Lower leg skin (tissue), 4 donors: ENCODE measurements around the gene ERC2. TPM values are rescaled to one million over a fixed set of nuclear protein-coding genes. Genes with fewer than 3 reads are reported as not detected.

ENCODE experiments used
- DNase-seq, 2 donors: peaks; one replicate each; pipeline ENCODE4 v3.0.0-alpha.2; 2019; ENCODE audit warnings: low spot score in 2 of 2
- H3K4me3 ChIP-seq: fragments of 200-600 bp; sonication (generic); 2 replicates; pipeline ENCODE4 v1.5.1; 2017; ENCODE audit warnings: mild to moderate bottlenecking, low read depth; ENCODE audit not compliant: poor library complexity, severe bottlenecking
- POLR2A ChIP-seq, 2 donors: fragments of 450-650 bp; IDR thresholded peaks; one replicate each; pipeline ENCODE4 v1.6.1; 2016 to 2017; ENCODE audit warnings: antibody characterized with exemption in 2 of 2, mild to moderate bottlenecking in 1 of 2, moderate library complexity in 1 of 2
- WGBS, 2 donors: methylation state at CpG; one replicate each; pipeline ENCODE4 v1.1.5; 2018; 5-methylcytosine and 5-hydroxymethylcytosine counted together
- intact Hi-C: fragments of 100-400 bp; cut with DNase I; formaldehyde crosslinking; loops from one replicate; pipeline ENCODE4 v1.15.0; 2023; ENCODE audit warnings: low total_unique reads
- total RNA-seq, 4 donors: library from RNA; depleted of rRNA; stranded (reverse); fragments of >200 nt; gene quantifications; one replicate each; pipeline ENCODE4 v1.1.0, GENCODE V29; 2016
- TF ChIP-seq, protein P1 (sequence below), 3 donors: fragments of 450-650 bp; IDR thresholded peaks; one replicate each; pipeline ENCODE4 v1.5.1; 2016; ENCODE audit warnings: antibody characterized with exemption in 3 of 3, mild to moderate bottlenecking in 3 of 3, moderate library complexity in 2 of 3

The ERC2 gene
- total RNA-seq, 4 donors from 2014 or later, result 0.23 to 1.3 (median 0.42) TPM; not detected in 1

DNA sequence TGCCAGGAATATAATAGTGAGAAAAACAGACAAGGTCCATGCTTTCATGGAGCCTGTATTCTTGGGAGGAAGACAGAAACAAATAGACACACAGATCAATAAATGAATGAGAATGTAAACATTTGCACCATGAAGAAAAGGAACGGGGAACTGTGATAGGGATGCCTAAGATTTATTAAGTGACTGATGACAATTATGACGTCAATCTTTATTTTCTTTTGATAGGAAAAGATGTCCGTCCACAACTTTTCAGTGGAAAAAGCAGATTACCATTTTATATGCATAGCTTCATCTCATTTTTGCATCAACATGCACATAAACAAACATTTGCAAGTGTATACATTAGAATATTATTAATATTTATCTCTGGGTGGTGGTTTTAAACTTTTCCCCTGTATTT, 953.3 kb downstream of the ERC2 start:
- intact Hi-C loops, result no loop called here
- no peak for DNase-seq
- 88 to 89% methylated on average over 3 of the region's 3 CpGs for WGBS, 2 donors
- no peak overlapping the region for H3K4me3 ChIP-seq
- TF ChIP-seq, protein P1, sequence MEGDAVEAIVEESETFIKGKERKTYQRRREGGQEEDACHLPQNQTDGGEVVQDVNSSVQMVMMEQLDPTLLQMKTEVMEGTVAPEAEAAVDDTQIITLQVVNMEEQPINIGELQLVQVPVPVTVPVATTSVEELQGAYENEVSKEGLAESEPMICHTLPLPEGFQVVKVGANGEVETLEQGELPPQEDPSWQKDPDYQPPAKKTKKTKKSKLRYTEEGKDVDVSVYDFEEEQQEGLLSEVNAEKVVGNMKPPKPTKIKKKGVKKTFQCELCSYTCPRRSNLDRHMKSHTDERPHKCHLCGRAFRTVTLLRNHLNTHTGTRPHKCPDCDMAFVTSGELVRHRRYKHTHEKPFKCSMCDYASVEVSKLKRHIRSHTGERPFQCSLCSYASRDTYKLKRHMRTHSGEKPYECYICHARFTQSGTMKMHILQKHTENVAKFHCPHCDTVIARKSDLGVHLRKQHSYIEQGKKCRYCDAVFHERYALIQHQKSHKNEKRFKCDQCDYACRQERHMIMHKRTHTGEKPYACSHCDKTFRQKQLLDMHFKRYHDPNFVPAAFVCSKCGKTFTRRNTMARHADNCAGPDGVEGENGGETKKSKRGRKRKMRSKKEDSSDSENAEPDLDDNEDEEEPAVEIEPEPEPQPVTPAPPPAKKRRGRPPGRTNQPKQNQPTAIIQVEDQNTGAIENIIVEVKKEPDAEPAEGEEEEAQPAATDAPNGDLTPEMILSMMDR (IDR thresholded peaks at IDR 0.05), result no peak
- TF ChIP-seq POLR2A (IDR thresholded peaks at IDR 0.05), result no peak

DNA sequence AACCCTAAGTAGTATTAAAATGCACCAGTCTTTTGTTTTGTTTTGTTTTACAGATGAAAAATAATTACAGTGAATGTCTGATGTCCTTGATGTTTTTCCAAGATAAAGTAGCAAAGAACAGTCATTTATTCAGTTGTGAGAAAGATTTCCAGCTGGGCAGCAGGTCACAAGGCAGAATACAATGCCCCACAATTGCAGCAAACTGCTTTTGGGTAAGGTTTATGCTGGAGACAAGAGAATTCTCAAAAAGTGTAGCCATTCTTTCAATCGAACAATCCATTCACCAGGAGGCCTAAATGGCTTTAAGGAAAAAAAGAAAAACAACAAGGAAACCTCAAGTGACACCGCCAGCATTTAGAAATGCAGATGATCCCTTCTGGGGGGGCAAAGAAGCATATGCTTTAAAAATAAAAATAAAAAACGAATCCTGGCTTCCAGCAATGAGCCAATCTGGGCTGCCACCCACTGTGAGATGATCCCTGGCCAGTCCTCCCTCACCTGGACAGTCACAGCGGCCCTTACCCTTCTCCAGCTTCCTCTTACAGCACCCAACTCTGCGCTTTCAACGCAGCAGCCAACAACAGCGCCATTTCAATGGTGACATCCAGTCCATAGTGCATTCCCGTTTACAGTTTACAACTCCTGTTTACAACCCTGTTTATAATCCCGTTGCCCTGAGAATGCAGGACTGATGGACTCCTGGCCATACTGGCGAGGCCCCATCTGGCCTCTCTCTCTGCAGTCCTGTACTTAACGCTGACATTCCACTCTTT, 955.5 kb downstream of the ERC2 start:
- H3K4me3 ChIP-seq, result no peak overlapping the region
- intact Hi-C loops, result no loop called here
- 75 to 76% methylated on average over 11 of the region's 11 CpGs for WGBS, 2 donors
- TF ChIP-seq, protein P1 (IDR thresholded peaks at IDR 0.05), result no peak
- no peak for TF ChIP-seq POLR2A (IDR thresholded peaks at IDR 0.05)
- peak in 1 of 2 donors; percentile 36 for DNase-seq

DNA sequence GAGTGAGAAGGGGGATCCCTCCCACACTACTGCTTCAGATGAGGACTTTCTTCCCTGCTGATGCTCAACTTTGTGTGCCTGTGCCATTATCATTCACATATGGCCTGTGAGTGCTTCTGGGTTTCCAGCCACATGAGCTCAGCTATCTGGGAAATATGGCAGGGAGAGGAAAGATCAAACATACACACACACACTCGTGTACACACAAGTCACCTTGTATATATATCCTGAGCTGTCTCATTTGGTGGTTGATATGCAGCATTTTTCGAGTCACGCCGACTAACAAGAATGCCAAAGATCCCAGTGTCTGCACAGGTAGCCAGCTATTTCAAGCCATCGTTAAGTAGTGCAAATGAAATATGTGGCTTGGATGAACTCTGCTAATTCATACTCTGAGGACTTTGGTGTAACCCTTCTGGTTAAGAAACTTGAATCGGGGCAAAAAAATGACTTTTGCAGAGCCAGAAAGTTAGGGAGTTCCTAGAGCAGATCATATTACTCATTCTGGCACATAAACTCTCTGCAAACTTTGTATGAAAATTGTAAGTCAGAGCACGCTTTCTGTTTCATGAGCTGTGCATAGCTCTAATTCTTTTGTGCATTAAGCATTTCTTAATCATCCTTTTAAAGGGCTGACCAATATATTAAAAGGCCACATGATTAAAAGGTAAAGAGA, 956.2 kb downstream of the ERC2 start:
- intact Hi-C loops, result no loop called here
- no peak for DNase-seq

DNA sequence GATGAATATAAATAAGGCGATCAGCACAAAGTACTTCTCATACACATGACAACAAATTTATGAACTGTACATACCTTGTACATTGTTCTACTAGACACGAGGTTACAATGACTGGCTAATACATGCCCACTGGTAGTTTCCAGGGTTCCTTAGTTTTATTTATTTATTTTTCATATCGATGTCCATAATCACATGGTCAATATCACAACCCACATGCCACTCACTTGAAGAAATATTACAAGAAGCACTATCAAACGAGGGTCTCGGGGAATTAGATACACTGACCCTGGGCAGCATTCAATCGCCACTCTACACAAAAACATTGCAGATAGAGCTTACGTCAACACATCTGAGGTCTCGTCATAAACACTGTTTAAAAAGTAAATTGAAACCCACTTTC, 959.9 kb downstream of the ERC2 start:
- TF ChIP-seq POLR2A (IDR thresholded peaks at IDR 0.05), result no peak
- TF ChIP-seq, protein P1 (IDR thresholded peaks at IDR 0.05), result no peak
- DNase-seq, result no peak
- WGBS, 2 donors, result 95 to 97% methylated on average over 8 of the region's 8 CpGs
- no peak overlapping the region for H3K4me3 ChIP-seq
- intact Hi-C loops, result no loop called here

More for the DNA sequence above, 956.2 kb downstream of the ERC2 start:
- 35 to 36% methylated on average over 7 of the region's 7 CpGs for WGBS, 2 donors
- no peak for TF ChIP-seq POLR2A (IDR thresholded peaks at IDR 0.05)
- TF ChIP-seq, protein P1 (IDR thresholded peaks at IDR 0.05), result no peak
- H3K4me3 ChIP-seq, result no peak overlapping the region

DNA sequence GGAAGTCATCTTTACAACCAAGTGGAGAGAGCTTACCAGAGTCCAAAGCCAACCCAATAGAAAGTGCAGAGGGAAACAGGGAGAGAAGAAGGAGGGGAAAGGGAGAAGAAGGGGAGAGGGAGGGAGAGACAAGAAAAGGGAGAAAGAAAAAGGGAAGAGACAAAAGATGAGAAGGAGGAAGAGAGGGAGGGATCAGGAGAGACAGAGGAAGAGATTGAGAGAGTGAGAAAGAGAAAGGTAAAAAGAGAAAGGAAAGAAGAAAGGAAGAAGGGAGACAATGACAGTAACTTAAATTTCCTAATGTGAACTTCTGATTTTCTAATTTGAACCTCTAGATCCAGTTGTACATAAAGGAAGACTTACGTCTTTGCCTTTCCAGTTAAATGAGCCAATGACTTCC, 960.5 kb downstream of the ERC2 start:
- WGBS, 2 donors, result 95 to 96% methylated on average over 1 of the region's 1 CpG
- TF ChIP-seq, protein P1 (IDR thresholded peaks at IDR 0.05), result no peak
- TF ChIP-seq POLR2A (IDR thresholded peaks at IDR 0.05), result no peak
- intact Hi-C loops, result no loop called here
- DNase-seq, result no peak
- no peak overlapping the region for H3K4me3 ChIP-seq
